SK-N-SH (cell line): ENCODE results near the gene NEK8. TPM values are rescaled to one million over a fixed set of nuclear protein-coding genes. Genes with fewer than 3 reads are reported as not detected.

Experiments
- CTCF ChIA-PET: fragments of 300-600, 350-600 bp; formaldehyde crosslinking; extraction: SDS; loops from one replicate; lab custom pipeline; 2021; lab: Yijun Ruan, JAX
- POLR2A ChIA-PET: fragments of 350-600 bp; sonication (Branson Sonifier 250); formaldehyde crosslinking; extraction: SDS; loops from one replicate; lab custom pipeline; 2020; ENCODE audit warnings: antibody characterized with exemption, inconsistent platforms; lab: Yijun Ruan, JAX
- DNase-seq: peaks from one replicate; pipeline ENCODE4 v3.0.0; 2012
- H2AFZ ChIP-seq: fragments of 200-600 bp; sonication (generic); 2 replicates; pipeline ENCODE4 v1.8.1; 2016; ENCODE audit warnings: antibody characterized with exemption, mild to moderate bottlenecking, low read depth
- H3F3A ChIP-seq: fragments of 200-600 bp; sonication (generic); replicated peaks from 2 replicates; pipeline ENCODE3; 2016; ENCODE audit warnings: antibody characterized with exemption, mild to moderate bottlenecking; ENCODE audit not compliant: insufficient read depth
- H3K27ac ChIP-seq, 2 experiments: fragments of 200-500 bp in 1 of 2; fragments of 200-600 bp in 1 of 2; sonication (Bioruptor generic) in 1 of 2; sonication (generic), shearing (Covaris generic) in 1 of 2; 2 replicates each; pipeline versions ENCODE4 v1.5.1 to v1.6.1; 2014 to 2016; ENCODE audit warnings: low read depth in 2 of 2, inconsistent platforms in 1 of 2, low read length in 1 of 2, mild to moderate bottlenecking in 1 of 2, mixed read lengths in 1 of 2
- H3K27me3 ChIP-seq: fragments of 200-600 bp; sonication (generic), shearing (Covaris generic); 2 replicates; pipeline ENCODE4 v1.6.1; 2016; ENCODE audit warnings: mixed run types; ENCODE audit not compliant: insufficient read depth
- H3K36me3 ChIP-seq, 2 experiments: fragments of 200-500 bp in 1 of 2; fragments of 200-600 bp in 1 of 2; sonication (Bioruptor generic) in 1 of 2; sonication (generic) in 1 of 2; replicated peaks in 1 of 2; 2 replicates each; pipeline versions ENCODE3 to v1.5.1; 2014 to 2016; ENCODE audit warnings: low read length in 1 of 2, mild to moderate bottlenecking in 1 of 2; ENCODE audit not compliant: insufficient read depth in 2 of 2, control insufficient read depth in 1 of 2
- H3K4me1 ChIP-seq, 2 experiments: fragments of 200-500 bp in 1 of 2; fragments of 200-600 bp in 1 of 2; sonication (Bioruptor generic) in 1 of 2; sonication (generic), shearing (Covaris generic) in 1 of 2; 2 replicates each; pipeline versions ENCODE4 v1.5.1 to v1.6.1; 2014 to 2016; ENCODE audit warnings: low read depth in 1 of 2, low read length in 1 of 2, mixed run types in 1 of 2; ENCODE audit not compliant: insufficient read depth in 2 of 2, control insufficient read depth in 1 of 2
- H3K4me2 ChIP-seq: fragments of 200-600 bp; sonication (generic), shearing (Covaris generic); 2 replicates; pipeline ENCODE4 v1.6.1; 2017; ENCODE audit warnings: mixed run types
- H3K4me3 ChIP-seq, 2 experiments: fragments of 200-500 bp in 1 of 2; fragments of 200-600 bp in 1 of 2; sonication (Bioruptor generic) in 1 of 2; sonication (generic), shearing (Covaris generic) in 1 of 2; 2 replicates each; pipeline versions ENCODE4 v1.5.1 to v1.8.1; 2014 to 2016; ENCODE audit warnings: low read depth in 2 of 2, inconsistent platforms in 1 of 2, low read length in 1 of 2, mild to moderate bottlenecking in 1 of 2, mixed read lengths in 1 of 2, moderate library complexity in 1 of 2
- H3K79me2 ChIP-seq: fragments of 200-600 bp; sonication (generic); 2 replicates; pipeline ENCODE4 v1.8.1; 2017; ENCODE audit warnings: mild to moderate bottlenecking; ENCODE audit not compliant: insufficient read depth
- H3K9ac ChIP-seq: fragments of 200-600 bp; sonication (generic); 2 replicates; pipeline ENCODE4 v1.6.1; 2017; ENCODE audit warnings: mixed run types
- H3K9me2 ChIP-seq: fragments of 200-600 bp; sonication (generic); 2 replicates; pipeline ENCODE4 v1.6.1; 2017; ENCODE audit warnings: mixed run types
- H3K9me3 ChIP-seq: fragments of 200-600 bp; sonication (generic); 2 replicates; pipeline ENCODE4 v1.6.1; 2017; ENCODE audit warnings: mixed run types, mild to moderate bottlenecking, moderate library complexity
- H4K20me1 ChIP-seq: fragments of 200-600 bp; sonication (generic); 2 replicates; pipeline ENCODE4 v1.6.1; 2017; ENCODE audit warnings: mild to moderate bottlenecking, mixed run types; ENCODE audit not compliant: insufficient read depth
- CHD2 ChIP-seq: fragments of 150-350 bp; IDR thresholded peaks from 2 replicates; pipeline ENCODE4 v1.6.1; 2018; ENCODE audit warnings: low read length; ENCODE audit not compliant: partially characterized antibody
- EZH2phosphoT487 ChIP-seq: fragments of 200-600 bp; sonication (generic); IDR thresholded peaks from 2 replicates; pipeline ENCODE4 v1.6.1; 2017; ENCODE audit warnings: low read depth, mixed run types, mild to moderate bottlenecking, antibody characterized with exemption, moderate library complexity, borderline replicate concordance
- GABPA ChIP-seq: IDR thresholded peaks from 2 replicates; pipeline ENCODE4 v1.4.0; 2012; ENCODE audit warnings: low read depth, mild to moderate bottlenecking
- JUND ChIP-seq: IDR thresholded peaks from 2 replicates; pipeline ENCODE4 v1.4.0; 2012
- NRF1 ChIP-seq: IDR thresholded peaks from 2 replicates; pipeline ENCODE4 v1.6.1; 2012; ENCODE audit warnings: low read depth, mild to moderate bottlenecking, low read length
- RAD21 ChIP-seq: IDR thresholded peaks from 2 replicates; pipeline ENCODE4 v1.6.1; 2012; ENCODE audit warnings: mild to moderate bottlenecking, low read length
- RFX5 ChIP-seq: IDR thresholded peaks from 2 replicates; pipeline ENCODE4 v1.6.1; 2012; ENCODE audit warnings: mild to moderate bottlenecking, improper control_type of control experiment, low read length
- RXRA ChIP-seq: IDR thresholded peaks from 2 replicates; pipeline ENCODE4 v1.4.0; 2012; ENCODE audit warnings: low read depth, mild to moderate bottlenecking, borderline replicate concordance
- SIN3A ChIP-seq: IDR thresholded peaks from 2 replicates; pipeline ENCODE4 v1.6.1; 2012; ENCODE audit warnings: low read depth, mild to moderate bottlenecking, low read length, moderate library complexity, borderline replicate concordance
- TAF1 ChIP-seq: IDR thresholded peaks from 2 replicates; pipeline ENCODE4 v1.6.1; 2012; ENCODE audit warnings: low read depth, mild to moderate bottlenecking, low read length, moderate library complexity, borderline replicate concordance
- TEAD4 ChIP-seq: IDR thresholded peaks from 2 replicates; pipeline ENCODE4 v1.4.0; 2012; ENCODE audit warnings: mild to moderate bottlenecking, borderline replicate concordance; ENCODE audit not compliant: insufficient read depth
- USF1 ChIP-seq: IDR thresholded peaks from 2 replicates; pipeline ENCODE4 v1.4.0; 2012; ENCODE audit warnings: low read depth, borderline replicate concordance
- WGBS: methylation state at CpG from one replicate; pipeline ENCODE4 v1.1.6; 2017; ENCODE audit warnings: low lambda C conversion rate; 5-methylcytosine and 5-hydroxymethylcytosine counted together
- polyA plus RNA-seq, 3 experiments: library from polyadenylated mRNA; depleted of rRNA; stranded (reverse); fragments of >200 nt; gene quantifications; 2 replicates each; pipeline ENCODE4 v1.2.3, GENCODE V29; 2012
- TF ChIP-seq, protein P1 (sequence below): fragments of 150-350 bp; IDR thresholded peaks from 2 replicates; pipeline ENCODE4 v1.6.1; 2016; ENCODE audit warnings: mild to moderate bottlenecking, low read depth, low read length
- TF ChIP-seq, protein P2 (sequence below): IDR thresholded peaks from 2 replicates; pipeline ENCODE4 v1.4.0; 2012; ENCODE audit warnings: low read depth
- TF ChIP-seq, protein P3 (sequence below): fragments of 150-350 bp; IDR thresholded peaks from 2 replicates; pipeline ENCODE4 v1.6.1; 2017; ENCODE audit warnings: antibody characterized with exemption, low read length, low read depth, borderline replicate concordance
- TF ChIP-seq, protein P4 (sequence below): fragments of 200-600 bp; sonication (generic); IDR thresholded peaks from 2 replicates; pipeline ENCODE4 v1.6.1; 2017; ENCODE audit warnings: antibody characterized with exemption, mild to moderate bottlenecking, moderate library complexity
- TF ChIP-seq, protein P5 (sequence below): IDR thresholded peaks from 2 replicates; pipeline ENCODE4; 2012

The NEK8 gene
- polyA plus RNA-seq, 1 of the 3 experiments (the other 2 are of a cell fraction) = 6.0 TPM

DNA sequence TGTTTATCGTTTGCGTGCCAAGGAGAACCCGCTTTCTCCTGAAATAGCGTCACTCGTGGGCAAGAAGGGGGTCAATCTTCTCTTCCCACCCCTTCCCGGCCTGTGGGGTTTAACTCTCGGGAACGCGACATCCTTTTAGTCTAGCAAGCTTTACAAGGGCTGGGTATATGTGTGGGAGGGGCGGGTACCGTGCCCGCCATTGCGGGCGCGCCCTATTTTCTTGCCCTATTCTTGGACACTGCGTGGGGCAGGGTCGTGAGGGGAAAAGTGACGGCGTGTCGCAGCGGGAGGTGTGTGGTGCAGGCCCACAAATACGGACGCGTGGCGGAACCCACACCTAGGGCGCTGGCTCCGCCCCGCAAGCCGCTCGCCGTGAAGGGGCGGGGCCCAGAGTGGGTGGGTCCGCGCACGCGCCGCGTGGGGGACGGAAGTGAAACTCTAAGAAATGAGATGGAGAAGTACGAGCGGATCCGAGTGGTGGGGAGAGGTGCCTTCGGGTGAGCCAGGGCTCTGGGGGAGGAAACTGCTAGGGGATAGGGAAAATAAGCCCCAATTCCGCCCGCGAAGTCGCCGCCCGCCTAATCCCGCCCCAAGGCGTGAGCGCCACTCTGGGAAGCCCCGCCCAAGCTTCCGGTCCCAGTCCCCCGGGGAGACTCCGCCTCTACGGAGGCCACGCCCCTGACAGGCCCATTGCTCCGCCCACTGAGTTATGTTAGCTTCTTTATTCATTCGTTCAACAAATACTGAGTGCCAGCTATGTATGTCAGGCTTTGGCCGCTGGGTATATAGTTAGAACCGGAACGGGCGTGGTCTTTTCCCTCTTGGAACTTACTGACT, at the start of gene NEK8 (continued):
- no peak for TF ChIP-seq TAF1
- no peak for TF ChIP-seq JUND
- TF ChIP-seq NRF1 = peak; percentile 76
- TF ChIP-seq RFX5 = no peak
- no peak for TF ChIP-seq TEAD4
- TF ChIP-seq, protein P1, sequence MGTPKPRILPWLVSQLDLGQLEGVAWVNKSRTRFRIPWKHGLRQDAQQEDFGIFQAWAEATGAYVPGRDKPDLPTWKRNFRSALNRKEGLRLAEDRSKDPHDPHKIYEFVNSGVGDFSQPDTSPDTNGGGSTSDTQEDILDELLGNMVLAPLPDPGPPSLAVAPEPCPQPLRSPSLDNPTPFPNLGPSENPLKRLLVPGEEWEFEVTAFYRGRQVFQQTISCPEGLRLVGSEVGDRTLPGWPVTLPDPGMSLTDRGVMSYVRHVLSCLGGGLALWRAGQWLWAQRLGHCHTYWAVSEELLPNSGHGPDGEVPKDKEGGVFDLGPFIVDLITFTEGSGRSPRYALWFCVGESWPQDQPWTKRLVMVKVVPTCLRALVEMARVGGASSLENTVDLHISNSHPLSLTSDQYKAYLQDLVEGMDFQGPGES = no peak
- TF ChIP-seq, protein P2, sequence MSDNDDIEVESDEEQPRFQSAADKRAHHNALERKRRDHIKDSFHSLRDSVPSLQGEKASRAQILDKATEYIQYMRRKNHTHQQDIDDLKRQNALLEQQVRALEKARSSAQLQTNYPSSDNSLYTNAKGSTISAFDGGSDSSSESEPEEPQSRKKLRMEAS = peak; percentile 4; the same call in 1 of the 2 replicates
- no peak for TF ChIP-seq CHD2
- no peak for TF ChIP-seq RXRA
- TF ChIP-seq, protein P3, sequence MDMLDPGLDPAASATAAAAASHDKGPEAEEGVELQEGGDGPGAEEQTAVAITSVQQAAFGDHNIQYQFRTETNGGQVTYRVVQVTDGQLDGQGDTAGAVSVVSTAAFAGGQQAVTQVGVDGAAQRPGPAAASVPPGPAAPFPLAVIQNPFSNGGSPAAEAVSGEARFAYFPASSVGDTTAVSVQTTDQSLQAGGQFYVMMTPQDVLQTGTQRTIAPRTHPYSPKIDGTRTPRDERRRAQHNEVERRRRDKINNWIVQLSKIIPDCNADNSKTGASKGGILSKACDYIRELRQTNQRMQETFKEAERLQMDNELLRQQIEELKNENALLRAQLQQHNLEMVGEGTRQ = no peak
- TF ChIP-seq, all 33 proteins: peak for 6

- WGBS = 97% methylated on average over 10 of the region's 11 CpGs
- peaks cover 77 to 78% of the 10 kb centered on the region in 2 experiments for H3K36me3 ChIP-seq
- no peak overlapping the region for H3K27ac ChIP-seq
- no peaks in the 10 kb centered on the region for H3K4me1 ChIP-seq
- no peak for DNase-seq
- no peak overlapping the region for H2AFZ ChIP-seq
- no peaks in the 10 kb centered on the region for H3K9me3 ChIP-seq
- H4K20me1 ChIP-seq = no peaks in the 10 kb centered on the region
- H3K4me2 ChIP-seq = no peak overlapping the region
- H3K9me2 ChIP-seq = no peaks in the 10 kb centered on the region
- ChIA-PET CTCF (interaction anchor here (1.4 to 1.6 kb wide), 3 partner anchors 14 to 36 kb away, joined by 4 read pairs; no protein-coding TSS in a partner anchor), POLR2A (no interaction called here)
- no peaks in the 10 kb centered on the region for H3K79me2 ChIP-seq
- no peak overlapping the region for H3K4me3 ChIP-seq
- TF ChIP-seq, protein P4, sequence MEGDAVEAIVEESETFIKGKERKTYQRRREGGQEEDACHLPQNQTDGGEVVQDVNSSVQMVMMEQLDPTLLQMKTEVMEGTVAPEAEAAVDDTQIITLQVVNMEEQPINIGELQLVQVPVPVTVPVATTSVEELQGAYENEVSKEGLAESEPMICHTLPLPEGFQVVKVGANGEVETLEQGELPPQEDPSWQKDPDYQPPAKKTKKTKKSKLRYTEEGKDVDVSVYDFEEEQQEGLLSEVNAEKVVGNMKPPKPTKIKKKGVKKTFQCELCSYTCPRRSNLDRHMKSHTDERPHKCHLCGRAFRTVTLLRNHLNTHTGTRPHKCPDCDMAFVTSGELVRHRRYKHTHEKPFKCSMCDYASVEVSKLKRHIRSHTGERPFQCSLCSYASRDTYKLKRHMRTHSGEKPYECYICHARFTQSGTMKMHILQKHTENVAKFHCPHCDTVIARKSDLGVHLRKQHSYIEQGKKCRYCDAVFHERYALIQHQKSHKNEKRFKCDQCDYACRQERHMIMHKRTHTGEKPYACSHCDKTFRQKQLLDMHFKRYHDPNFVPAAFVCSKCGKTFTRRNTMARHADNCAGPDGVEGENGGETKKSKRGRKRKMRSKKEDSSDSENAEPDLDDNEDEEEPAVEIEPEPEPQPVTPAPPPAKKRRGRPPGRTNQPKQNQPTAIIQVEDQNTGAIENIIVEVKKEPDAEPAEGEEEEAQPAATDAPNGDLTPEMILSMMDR = no peak
- TF ChIP-seq EZH2phosphoT487 (no peak), RFX5 (no peak), GABPA (no peak), CHD2 (no peak), TEAD4 (no peak), USF1 (no peak), TAF1 (no peak), SIN3A (no peak), RAD21 (no peak)
- TF ChIP-seq, protein P5, sequence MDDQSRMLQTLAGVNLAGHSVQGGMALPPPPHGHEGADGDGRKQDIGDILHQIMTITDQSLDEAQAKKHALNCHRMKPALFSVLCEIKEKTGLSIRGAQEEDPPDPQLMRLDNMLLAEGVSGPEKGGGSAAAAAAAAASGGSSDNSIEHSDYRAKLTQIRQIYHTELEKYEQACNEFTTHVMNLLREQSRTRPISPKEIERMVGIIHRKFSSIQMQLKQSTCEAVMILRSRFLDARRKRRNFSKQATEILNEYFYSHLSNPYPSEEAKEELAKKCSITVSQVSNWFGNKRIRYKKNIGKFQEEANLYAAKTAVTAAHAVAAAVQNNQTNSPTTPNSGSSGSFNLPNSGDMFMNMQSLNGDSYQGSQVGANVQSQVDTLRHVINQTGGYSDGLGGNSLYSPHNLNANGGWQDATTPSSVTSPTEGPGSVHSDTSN = no peak
- H3K27me3 ChIP-seq = no peaks in the 10 kb centered on the region
- H3K9ac ChIP-seq = no peak overlapping the region
- H3F3A ChIP-seq = peaks cover 5% of the 10 kb centered on the region
Measured at GRCh38 chr17:28682655-28683054, 45.9 kb upstream of the NEK8 start.
